HepG2 (cell line): ENCODE data around the gene PMEL. TPM values are rescaled to one million over a fixed set of nuclear protein-coding genes. Genes with fewer than 3 reads are reported as not detected.

Experiments used
- AGO2 ChIP-seq: fragments of 200-400 bp; formaldehyde crosslinking; optimal IDR thresholded peaks from 2 replicates; pipeline ENCODE3; 2017; ENCODE audit warnings: mild to moderate bottlenecking, low read depth, low read length, moderate library complexity
- CBFB ChIP-seq: sonication (generic); formaldehyde crosslinking; IDR thresholded peaks from 2 replicates; pipeline ENCODE4 v1.4.0; 2020; ENCODE audit warnings: missing genetic modification reagents
- ISX ChIP-seq: sonication (generic); formaldehyde crosslinking; conservative IDR thresholded peaks from 2 replicates; pipeline ENCODE4 v1.5.0; 2020; ENCODE audit warnings: missing genetic modification reagents
- MBD4 ChIP-seq: IDR thresholded peaks from 2 replicates; pipeline ENCODE4 v1.6.1; 2012; ENCODE audit warnings: low read length, inconsistent platforms, borderline replicate concordance
- NFIB ChIP-seq: sonication (generic); formaldehyde crosslinking; IDR thresholded peaks from 2 replicates; pipeline ENCODE4 v1.9.0; 2021; ENCODE audit warnings: missing genetic modification reagents, mild to moderate bottlenecking, borderline replicate concordance
- PRPF4 ChIP-seq: fragments of 200-400 bp; formaldehyde crosslinking; IDR thresholded peaks from 2 replicates; pipeline ENCODE4 v1.6.1; 2016; ENCODE audit warnings: low read length, low read depth; ENCODE audit not compliant: poor library complexity, severe bottlenecking
- SOX6 ChIP-seq, 2 experiments: fragments of 450-650 bp in 1 of 2; sonication (generic) in 1 of 2; formaldehyde crosslinking in 1 of 2; IDR thresholded peaks; 2 replicates each; pipeline versions ENCODE4 v1.4.0 to v1.6.1; 2017 to 2020; ENCODE audit warnings: antibody characterized with exemption in 1 of 2, mild to moderate bottlenecking in 1 of 2, missing genetic modification reagents in 1 of 2
- WIZ ChIP-seq: sonication (generic); formaldehyde crosslinking; IDR thresholded peaks from 2 replicates; pipeline ENCODE4 v1.5.1; 2020; ENCODE audit warnings: mild to moderate bottlenecking, missing genetic modification reagents
- ZKSCAN8 ChIP-seq: IDR thresholded peaks from 2 replicates; pipeline ENCODE4 v1.6.1; 2016; ENCODE audit warnings: borderline replicate concordance, missing genetic modification reagents, missing compliant biosample characterization
- ZNF101 ChIP-seq: sonication (generic); formaldehyde crosslinking; IDR thresholded peaks from 2 replicates; pipeline ENCODE4 v1.4.0; 2020; ENCODE audit warnings: mild to moderate bottlenecking, low read depth, missing genetic modification reagents, borderline replicate concordance
- ZNF274 ChIP-seq: sonication (generic); formaldehyde crosslinking; IDR thresholded peaks from 2 replicates; pipeline ENCODE4 v1.5.1; 2020; ENCODE audit warnings: mild to moderate bottlenecking, missing genetic modification reagents
- ZNF558 ChIP-seq: sonication (generic); formaldehyde crosslinking; IDR thresholded peaks from 2 replicates; pipeline ENCODE4 v1.9.0; 2022; ENCODE audit warnings: mild to moderate bottlenecking, missing genetic modification reagents, borderline replicate concordance
- ZNF562 ChIP-seq: sonication (generic); formaldehyde crosslinking; IDR thresholded peaks from 2 replicates; pipeline ENCODE4 v1.8.0; 2022; ENCODE audit warnings: missing genetic modification reagents, borderline replicate concordance
- ZNF564 ChIP-seq: sonication (generic); formaldehyde crosslinking; IDR thresholded peaks from 2 replicates; pipeline ENCODE4 v1.8.1; 2023; ENCODE audit warnings: mild to moderate bottlenecking, missing genetic modification reagents
- ZNF589 ChIP-seq: sonication (generic); formaldehyde crosslinking; conservative IDR thresholded peaks from 2 replicates; pipeline ENCODE4 v1.8.0; 2022; ENCODE audit warnings: mild to moderate bottlenecking, moderate library complexity, missing genetic modification reagents
- ZNF619 ChIP-seq: sonication (generic); formaldehyde crosslinking; IDR thresholded peaks from 2 replicates; pipeline ENCODE4 v1.4.0; 2020; ENCODE audit warnings: mild to moderate bottlenecking, missing genetic modification reagents
- ZNF644 ChIP-seq: IDR thresholded peaks from 2 replicates; pipeline ENCODE4 v1.6.1; 2016; ENCODE audit warnings: low read depth
- ZNF720 ChIP-seq: sonication (generic); formaldehyde crosslinking; IDR thresholded peaks from 2 replicates; pipeline ENCODE4 v1.4.0; 2020; ENCODE audit warnings: missing genetic modification reagents
- ZNF749 ChIP-seq: sonication (generic); formaldehyde crosslinking; IDR thresholded peaks from 2 replicates; pipeline ENCODE4 v1.8.0; 2022; ENCODE audit warnings: mild to moderate bottlenecking, missing genetic modification reagents, moderate library complexity, borderline replicate concordance
- polyA plus RNA-seq, 8 experiments: library from polyadenylated mRNA; depleted of rRNA in 3 of 8; stranded (reverse) in 7 of 8; unstranded in 1 of 8; fragments of >200 nt; fragmentation: Illumina TruSeq in 4 of 8; extraction: Trizol in 4 of 8; gene quantifications; 2 replicates each; pipeline versions ENCODE4 v1.2.1 to v1.2.3, GENCODE V29; 2011 to 2016; ENCODE audit warnings: low read depth in 4 of 8, missing spikeins in 1 of 8, mixed read lengths in 1 of 8; ENCODE audit not compliant: insufficient read depth in 1 of 8
- total RNA-seq, 5 experiments: library from RNA; depleted of rRNA; stranded (reverse); fragments of >200 nt; fragmentation: Illumina TruSeq; extraction: Trizol; gene quantifications; 2 replicates each; pipeline ENCODE4 v1.2.3, GENCODE V29; 2016; ENCODE audit warnings: low read depth in 1 of 5
- TF ChIP-seq, protein P1 (sequence below): IDR thresholded peaks from 2 replicates; pipeline ENCODE4 v1.6.1; 2016; ENCODE audit warnings: missing genetic modification reagents, missing compliant biosample characterization
- TF ChIP-seq, protein P2 (sequence below): sonication (generic); formaldehyde crosslinking; conservative IDR thresholded peaks from 2 replicates; pipeline ENCODE4 v1.8.0; 2022; ENCODE audit warnings: mild to moderate bottlenecking, moderate library complexity, missing genetic modification reagents
- TF ChIP-seq, protein P3 (sequence below): sonication (generic); formaldehyde crosslinking; IDR thresholded peaks from 2 replicates; pipeline ENCODE4 v1.9.0; 2021; ENCODE audit warnings: missing genetic modification reagents, mild to moderate bottlenecking, borderline replicate concordance
- TF ChIP-seq, protein P4 (sequence below): IDR thresholded peaks from 2 replicates; pipeline ENCODE4 v1.6.1; 2016; ENCODE audit warnings: low read depth
- TF ChIP-seq, protein P5 (sequence below): sonication (generic); formaldehyde crosslinking; IDR thresholded peaks from 2 replicates; pipeline ENCODE4 v1.8.1; 2022; ENCODE audit warnings: low read depth, mild to moderate bottlenecking, missing genetic modification reagents

Gene PMEL
- total and polyA plus RNA-seq, 2 of the 13 experiments (the other 11 are each of a cell fraction or from before 2014, with no cell fraction given) = 0.49 to 3.3 TPM

DNA sequence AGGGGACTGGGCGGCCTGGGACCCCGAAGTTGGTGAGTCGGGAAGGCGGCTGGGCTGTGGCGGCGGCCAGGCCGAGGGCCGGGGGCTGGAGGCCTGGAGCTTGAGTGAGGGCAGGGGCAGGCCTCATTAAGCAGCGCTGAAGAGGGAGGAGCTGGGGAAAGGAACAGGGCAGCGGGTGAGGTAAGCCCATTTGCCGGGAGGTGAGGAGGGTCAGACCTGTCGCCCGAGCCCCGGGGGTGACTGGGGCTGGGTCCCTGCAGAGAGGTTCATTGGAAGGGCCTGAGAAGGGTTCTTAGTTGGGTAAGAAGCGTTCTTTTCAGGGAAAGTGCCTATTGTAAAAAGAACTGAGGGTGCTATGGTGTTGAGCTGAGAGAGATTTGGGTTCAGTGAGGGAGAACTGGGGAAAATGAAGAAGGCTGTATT, 8.5 kb upstream of the PMEL start (continued):
- TF ChIP-seq ZNF564 (no peak; the same call in 1 of the 2 replicates), ISX (no peak), PRPF4 (no peak), ZNF562 (CRISPR knock-in tag) (no peak), SOX6 (IDR thresholded peaks at IDR 0.05) (no peak), SOX6 (CRISPR knock-in tag; IDR thresholded peaks at IDR 0.05) (no peak), ZNF274 (CRISPR knock-in tag) (no peak; the same call in 1 of the 2 replicates), ZNF619 (no peak), ZNF749 (CRISPR knock-in tag) (no peak), ZNF589 (CRISPR knock-in tag) (no peak), ZNF644 (CRISPR knock-in tag) (no peak), ZNF101 (CRISPR knock-in tag) (no peak), ZNF558 (CRISPR knock-in tag) (no peak), AGO2 (no peak), WIZ (CRISPR knock-in tag) (no peak), ZKSCAN8 (no peak), ZNF720 (CRISPR knock-in tag) (no peak), NFIB (CRISPR knock-in tag) (no peak), MBD4 (no peak), CBFB (no peak)
- TF ChIP-seq, protein P1, sequence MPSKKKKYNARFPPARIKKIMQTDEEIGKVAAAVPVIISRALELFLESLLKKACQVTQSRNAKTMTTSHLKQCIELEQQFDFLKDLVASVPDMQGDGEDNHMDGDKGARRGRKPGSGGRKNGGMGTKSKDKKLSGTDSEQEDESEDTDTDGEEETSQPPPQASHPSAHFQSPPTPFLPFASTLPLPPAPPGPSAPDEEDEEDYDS (CRISPR knock-in tag) = no peak
- TF ChIP-seq, protein P2, sequence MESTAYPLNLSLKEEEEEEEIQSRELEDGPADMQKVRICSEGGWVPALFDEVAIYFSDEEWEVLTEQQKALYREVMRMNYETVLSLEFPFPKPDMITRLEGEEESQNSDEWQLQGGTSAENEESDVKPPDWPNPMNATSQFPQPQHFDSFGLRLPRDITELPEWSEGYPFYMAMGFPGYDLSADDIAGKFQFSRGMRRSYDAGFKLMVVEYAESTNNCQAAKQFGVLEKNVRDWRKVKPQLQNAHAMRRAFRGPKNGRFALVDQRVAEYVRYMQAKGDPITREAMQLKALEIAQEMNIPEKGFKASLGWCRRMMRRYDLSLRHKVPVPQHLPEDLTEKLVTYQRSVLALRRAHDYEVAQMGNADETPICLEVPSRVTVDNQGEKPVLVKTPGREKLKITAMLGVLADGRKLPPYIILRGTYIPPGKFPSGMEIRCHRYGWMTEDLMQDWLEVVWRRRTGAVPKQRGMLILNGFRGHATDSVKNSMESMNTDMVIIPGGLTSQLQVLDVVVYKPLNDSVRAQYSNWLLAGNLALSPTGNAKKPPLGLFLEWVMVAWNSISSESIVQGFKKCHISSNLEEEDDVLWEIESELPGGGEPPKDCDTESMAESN (CRISPR knock-in tag) = 0 out of 2 replicates have a peak, but pooled peaks have one; percentile 13
- TF ChIP-seq, protein P3, sequence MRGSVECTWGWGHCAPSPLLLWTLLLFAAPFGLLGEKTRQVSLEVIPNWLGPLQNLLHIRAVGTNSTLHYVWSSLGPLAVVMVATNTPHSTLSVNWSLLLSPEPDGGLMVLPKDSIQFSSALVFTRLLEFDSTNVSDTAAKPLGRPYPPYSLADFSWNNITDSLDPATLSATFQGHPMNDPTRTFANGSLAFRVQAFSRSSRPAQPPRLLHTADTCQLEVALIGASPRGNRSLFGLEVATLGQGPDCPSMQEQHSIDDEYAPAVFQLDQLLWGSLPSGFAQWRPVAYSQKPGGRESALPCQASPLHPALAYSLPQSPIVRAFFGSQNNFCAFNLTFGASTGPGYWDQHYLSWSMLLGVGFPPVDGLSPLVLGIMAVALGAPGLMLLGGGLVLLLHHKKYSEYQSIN = no peak
- TF ChIP-seq, protein P4, sequence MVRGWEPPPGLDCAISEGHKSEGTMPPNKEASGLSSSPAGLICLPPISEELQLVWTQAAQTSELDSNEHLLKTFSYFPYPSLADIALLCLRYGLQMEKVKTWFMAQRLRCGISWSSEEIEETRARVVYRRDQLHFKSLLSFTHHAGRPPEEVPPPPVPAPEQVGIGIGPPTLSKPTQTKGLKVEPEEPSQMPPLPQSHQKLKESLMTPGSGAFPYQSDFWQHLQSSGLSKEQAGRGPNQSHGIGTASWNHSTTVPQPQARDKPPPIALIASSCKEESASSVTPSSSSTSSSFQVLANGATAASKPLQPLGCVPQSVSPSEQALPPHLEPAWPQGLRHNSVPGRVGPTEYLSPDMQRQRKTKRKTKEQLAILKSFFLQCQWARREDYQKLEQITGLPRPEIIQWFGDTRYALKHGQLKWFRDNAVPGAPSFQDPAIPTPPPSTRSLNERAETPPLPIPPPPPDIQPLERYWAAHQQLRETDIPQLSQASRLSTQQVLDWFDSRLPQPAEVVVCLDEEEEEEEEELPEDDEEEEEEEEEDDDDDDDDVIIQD (CRISPR knock-in tag) = no peak
- TF ChIP-seq, protein P5, sequence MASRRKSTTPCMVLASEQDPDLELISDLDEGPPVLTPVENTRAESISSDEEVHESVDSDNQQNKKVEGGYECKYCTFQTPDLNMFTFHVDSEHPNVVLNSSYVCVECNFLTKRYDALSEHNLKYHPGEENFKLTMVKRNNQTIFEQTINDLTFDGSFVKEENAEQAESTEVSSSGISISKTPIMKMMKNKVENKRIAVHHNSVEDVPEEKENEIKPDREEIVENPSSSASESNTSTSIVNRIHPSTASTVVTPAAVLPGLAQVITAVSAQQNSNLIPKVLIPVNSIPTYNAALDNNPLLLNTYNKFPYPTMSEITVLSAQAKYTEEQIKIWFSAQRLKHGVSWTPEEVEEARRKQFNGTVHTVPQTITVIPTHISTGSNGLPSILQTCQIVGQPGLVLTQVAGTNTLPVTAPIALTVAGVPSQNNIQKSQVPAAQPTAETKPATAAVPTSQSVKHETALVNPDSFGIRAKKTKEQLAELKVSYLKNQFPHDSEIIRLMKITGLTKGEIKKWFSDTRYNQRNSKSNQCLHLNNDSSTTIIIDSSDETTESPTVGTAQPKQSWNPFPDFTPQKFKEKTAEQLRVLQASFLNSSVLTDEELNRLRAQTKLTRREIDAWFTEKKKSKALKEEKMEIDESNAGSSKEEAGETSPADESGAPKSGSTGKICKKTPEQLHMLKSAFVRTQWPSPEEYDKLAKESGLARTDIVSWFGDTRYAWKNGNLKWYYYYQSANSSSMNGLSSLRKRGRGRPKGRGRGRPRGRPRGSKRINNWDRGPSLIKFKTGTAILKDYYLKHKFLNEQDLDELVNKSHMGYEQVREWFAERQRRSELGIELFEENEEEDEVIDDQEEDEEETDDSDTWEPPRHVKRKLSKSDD (CRISPR knock-in tag) = no peak
